PC-3 (cell line): ENCODE results near the gene TEX12. TPM values are rescaled to one million over a fixed set of nuclear protein-coding genes. Genes with fewer than 3 reads are reported as not detected.

Experiments used
- ATAC-seq: fragments of 200-7000 bp; cut with Tn5 transposase; 2 replicates; pipeline ENCODE4 v1.9.1; 2020; ENCODE audit warnings: mild to moderate bottlenecking, moderate library complexity
- BruUV-seq: library from RNA; stranded (reverse); fragments of 400-500 nt; replicated peaks from 2 replicates; lab custom pipeline; 2021; lab: Mats Ljungman, UMichigan
- CTCF ChIA-PET: fragments of 300-600 bp; sonication (Branson Sonifier 250); formaldehyde crosslinking; loops from one replicate; lab custom pipeline; 2022; ENCODE audit warnings: antibody characterized with exemption; lab: Charles Lee
- POLR2A ChIA-PET: fragments of 300-600 bp; sonication (Branson Sonifier 250); formaldehyde crosslinking; loops from one replicate; lab custom pipeline; 2022; ENCODE audit warnings: antibody characterized with exemption; ENCODE audit not compliant: unreplicated experiment; lab: Charles Lee
- DNase-seq: peaks from one replicate; pipeline ENCODE4 v3.0.0-alpha.2; 2015
- H2AFZ ChIP-seq: fragments of 300-600 bp; sonication (generic); 2 replicates; pipeline ENCODE4 v1.6.0; 2016; ENCODE audit warnings: antibody characterized with exemption, low read length
- H3F3A ChIP-seq: fragments of 300-600 bp; sonication (generic); one replicate; pipeline ENCODE4 v1.6.0; 2017; ENCODE audit warnings: antibody characterized with exemption, low read length, control low read depth, mild to moderate bottlenecking; ENCODE audit not compliant: unreplicated experiment
- H3K27ac ChIP-seq: fragments of 300-600 bp; sonication (generic); 2 replicates; pipeline ENCODE4 v1.5.1; 2016; ENCODE audit warnings: mild to moderate bottlenecking, low read length
- H3K27me3 ChIP-seq: fragments of 300-600 bp; sonication (generic); 2 replicates; pipeline ENCODE4 v1.6.1; 2016; ENCODE audit warnings: low read length, mixed read lengths
- H3K36me3 ChIP-seq: fragments of 300-600 bp; sonication (generic); 2 replicates; pipeline ENCODE4 v1.6.1; 2016; ENCODE audit warnings: low read depth, mixed run types, low read length, mixed read lengths
- H3K4me1 ChIP-seq: fragments of 300-600 bp; sonication (generic); 2 replicates; pipeline ENCODE4 v1.5.1; 2016; ENCODE audit warnings: low read length; ENCODE audit not compliant: insufficient read depth
- H3K4me2 ChIP-seq: fragments of 300-600 bp; sonication (generic); 2 replicates; pipeline ENCODE4 v1.6.0; 2016; ENCODE audit warnings: low read length
- H3K4me3 ChIP-seq: fragments of 300-600 bp; sonication (generic); 2 replicates; pipeline ENCODE4 v1.5.1; 2016; ENCODE audit warnings: mild to moderate bottlenecking, low read length, mixed read lengths
- H3K79me2 ChIP-seq: fragments of 300-600 bp; sonication (generic); 2 replicates; pipeline ENCODE4 v1.6.1; 2017; ENCODE audit warnings: low read length, mixed read lengths
- H3K9ac ChIP-seq: fragments of 300-600 bp; sonication (generic); 2 replicates; pipeline ENCODE4 v1.6.0; 2016; ENCODE audit warnings: mild to moderate bottlenecking, low read length
- H3K9me2 ChIP-seq: fragments of 300-600 bp; sonication (generic); replicated peaks from 2 replicates; pipeline ENCODE4 v1.6.1; 2016; ENCODE audit warnings: mixed run types, low read length, mixed read lengths
- H3K9me3 ChIP-seq: fragments of 300-600 bp; sonication (generic); 2 replicates; pipeline ENCODE4 v1.6.1; 2016; ENCODE audit warnings: low read length, mixed read lengths
- H4K20me1 ChIP-seq: fragments of 300-600 bp; sonication (generic); 2 replicates; pipeline ENCODE4 v1.6.1; 2016; ENCODE audit warnings: low read length, mixed read lengths
- CTCF ChIP-seq: fragments of 300-600 bp; sonication (generic); conservative IDR thresholded peaks from 2 replicates; pipeline ENCODE4 v1.5.1; 2017; ENCODE audit warnings: antibody characterized with exemption, low read depth, mild to moderate bottlenecking, low read length
- EZH2 ChIP-seq: fragments of 300-600 bp; sonication (generic); IDR thresholded peaks from one replicate; pipeline ENCODE4 v1.6.1; 2017; ENCODE audit warnings: antibody characterized with exemption, mild to moderate bottlenecking, low read length; ENCODE audit not compliant: unreplicated experiment
- EZH2phosphoT487 ChIP-seq: fragments of 300-600 bp; sonication (generic); IDR thresholded peaks from 2 replicates; pipeline ENCODE4 v1.6.1; 2018; ENCODE audit warnings: mild to moderate bottlenecking, antibody characterized with exemption, low read length, borderline replicate concordance
- intact Hi-C: fragments of 100-400 bp; cut with micrococcal nuclease; formaldehyde crosslinking; loops from 2 replicates; pipeline ENCODE4 v1.9.0; 2023
- total RNA-seq: library from RNA; depleted of rRNA; stranded (reverse); fragments of >200 nt; gene quantifications from 2 replicates; pipeline ENCODE4 v1.2.3, GENCODE V29; 2014

The TEX12 gene
- total RNA-seq, 1 experiment from 2014 or later, result not detected

GRCh38 chr11:112176077-112176476 lies 8.9 kb downstream of the TEX12 start:
- Histone ChIP-seq H3F3A (no peaks in the 10 kb centered on the region), H3K36me3 (no peaks in the 10 kb centered on the region), H3K27ac (no peak overlapping the region), H4K20me1 (no peaks in the 10 kb centered on the region), H3K27me3 (no peaks in the 10 kb centered on the region), H3K9ac (no peak overlapping the region), H3K4me3 (no peak overlapping the region), H3K4me1 (peaks cover 27% of the 10 kb centered on the region), H3K4me2 (no peak overlapping the region), H3K9me3 (no peaks in the 10 kb centered on the region), H3K79me2 (no peaks in the 10 kb centered on the region), H2AFZ (no peak overlapping the region), H3K9me2 (no peaks in the 10 kb centered on the region)
- ChIA-PET CTCF (interaction anchor here (0.9 kb wide), 1 partner anchor 63 kb away, joined by 9 read pairs; no protein-coding TSS in a partner anchor), POLR2A (no interaction called here)
- DNase-seq, result no peak
- ATAC-seq, result no peak
- BruUV-seq, result no TSS peak
- TF ChIP-seq EZH2phosphoT487 (no peak), CTCF (no peak), EZH2 (no peak)
- intact Hi-C loops, result loop anchor here (5.0 kb wide), 1 partner anchor 41 kb away; no protein-coding TSS in a partner anchor

- Histone ChIP-seq H3K4me1 (peaks cover 16% of the 10 kb centered on the region), H3K9me2 (no peaks in the 10 kb centered on the region), H2AFZ (no peak overlapping the region), H3K27me3 (no peaks in the 10 kb centered on the region), H3K79me2 (no peaks in the 10 kb centered on the region), H3K27ac (no peak overlapping the region), H3K4me2 (no peak overlapping the region), H3K9ac (no peak overlapping the region), H3F3A (no peaks in the 10 kb centered on the region), H3K9me3 (no peaks in the 10 kb centered on the region), H3K36me3 (no peaks in the 10 kb centered on the region), H3K4me3 (no peak overlapping the region), H4K20me1 (no peaks in the 10 kb centered on the region)
- no TSS peak for BruUV-seq
- ATAC-seq, result no peak
- no peak for TF ChIP-seq CTCF
- TF ChIP-seq EZH2phosphoT487, result no peak
- TF ChIP-seq EZH2, result no peak
- DNase-seq, result no peak
- CTCF ChIA-PET, result no interaction called here
- POLR2A ChIA-PET, result no interaction called here
- intact Hi-C loops, result loop anchor here (5.0 kb wide), 1 partner anchor 40 kb away; no protein-coding TSS in a partner anchor
These were observed 10.4 kb downstream of the TEX12 start for GRCh38 chr11:112177589-112177988.

DNA sequence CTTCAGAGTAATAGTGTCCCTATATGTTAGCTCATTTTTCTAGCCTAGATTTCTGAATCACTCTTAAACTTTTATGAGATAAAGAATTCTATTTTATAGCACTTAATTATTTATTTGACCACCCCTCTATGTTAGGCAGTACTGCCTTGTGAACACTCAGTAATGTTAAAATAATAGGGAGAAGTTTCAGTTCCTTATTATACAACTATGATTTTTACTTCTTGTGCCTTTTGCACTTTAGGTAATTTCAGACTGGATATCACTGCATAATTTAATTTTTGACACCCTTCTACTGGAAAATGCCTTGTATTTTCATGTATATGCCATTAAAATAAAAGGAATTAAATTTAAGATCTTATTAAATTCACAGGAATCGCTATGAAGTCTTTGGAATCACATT lies 11.3 kb downstream of the TEX12 start:
- TF ChIP-seq CTCF (no peak), EZH2phosphoT487 (no peak), EZH2 (no peak)
- no peaks in the 10 kb centered on the region for H3K79me2 ChIP-seq
- DNase-seq (no peak), ATAC-seq (no peak)
- H2AFZ ChIP-seq, result no peak overlapping the region
- H3K4me2 ChIP-seq, result no peak overlapping the region
- no TSS peak for BruUV-seq
- no peaks in the 10 kb centered on the region for H3K27me3 ChIP-seq
- intact Hi-C loops, result loop anchor here (5.0 kb wide), 1 partner anchor 39 kb away; no protein-coding TSS in a partner anchor
- H3K9ac ChIP-seq, result no peak overlapping the region
- no peaks in the 10 kb centered on the region for H3K9me3 ChIP-seq
- no peaks in the 10 kb centered on the region for H4K20me1 ChIP-seq
- no peaks in the 10 kb centered on the region for H3K36me3 ChIP-seq
- H3K4me3 ChIP-seq, result no peak overlapping the region
- H3K27ac ChIP-seq, result no peak overlapping the region
- ChIA-PET CTCF (no interaction called here), POLR2A (no interaction called here)
- H3K4me1 ChIP-seq, result peaks cover 9% of the 10 kb centered on the region; the same call in 1 of the 2 replicates
- no peaks in the 10 kb centered on the region for H3F3A ChIP-seq
- no peaks in the 10 kb centered on the region for H3K9me2 ChIP-seq
